Lung (tissue), 12 donors: ENCODE data around the gene MRPL19. TPM values are rescaled to one million over a fixed set of nuclear protein-coding genes. Genes with fewer than 3 reads are reported as not detected.

ENCODE experiments used
- ATAC-seq: fragments of 200-7000 bp; cut with Tn5 transposase; one replicate; pipeline ENCODE4 v1.9.1; 2020; ENCODE audit warnings: moderate number of reproducible peaks; ENCODE audit not compliant: insufficient read depth, low FRiP score
- DNase-seq, 3 donors: peaks; one replicate each; pipeline ENCODE4 v3.0.0-alpha.2; 2013 to 2017
- H3K27ac ChIP-seq, 2 donors: one replicate each; pipeline ENCODE4 v1.5.1; 2013; ENCODE audit warnings: mild to moderate bottlenecking in 2 of 2, moderate library complexity in 2 of 2, control low read depth in 1 of 2, inconsistent platforms in 1 of 2, low read depth in 1 of 2, low read length in 1 of 2
- H3K27me3 ChIP-seq, 3 donors: one replicate each; pipeline ENCODE4 v1.5.1; 2013; ENCODE audit warnings: low read length in 2 of 3; ENCODE audit not compliant: control insufficient read depth in 3 of 3, insufficient read depth in 3 of 3
- H3K36me3 ChIP-seq, 4 donors: one replicate each; pipeline ENCODE4 v1.5.1; 2013; ENCODE audit warnings: low read length in 4 of 4, mild to moderate bottlenecking in 1 of 4, moderate library complexity in 1 of 4; ENCODE audit not compliant: control insufficient read depth in 4 of 4, insufficient read depth in 4 of 4
- H3K4me1 ChIP-seq, 5 donors: one replicate each; pipeline ENCODE4 v1.5.1; 2013; ENCODE audit warnings: low read length in 5 of 5, mild to moderate bottlenecking in 2 of 5, moderate library complexity in 1 of 5; ENCODE audit not compliant: control insufficient read depth in 5 of 5, insufficient read depth in 5 of 5
- H3K4me3 ChIP-seq: one replicate; pipeline ENCODE4 v1.5.1; 2013; ENCODE audit warnings: mild to moderate bottlenecking, control low read depth, moderate library complexity
- H3K9ac ChIP-seq, 2 donors: one replicate each; pipeline ENCODE4 v1.5.1; 2013; ENCODE audit warnings: low read length in 2 of 2, control low read depth in 1 of 2; ENCODE audit not compliant: insufficient read depth in 1 of 2
- H3K9me3 ChIP-seq, 4 donors: one replicate each; pipeline ENCODE4 v1.5.1; 2013; ENCODE audit warnings: low read length in 3 of 4, mild to moderate bottlenecking in 1 of 4, moderate library complexity in 1 of 4; ENCODE audit not compliant: control insufficient read depth in 4 of 4, insufficient read depth in 3 of 4
- WGBS, 2 donors: extraction: QIAGEN DNeasy Blood & Tissue Kit; methylation state at CpG; one replicate each; pipeline ENCODE4 v1.1.7; 2013; 5-methylcytosine and 5-hydroxymethylcytosine counted together
- polyA plus RNA-seq, 2 donors: library from polyadenylated mRNA; stranded (reverse); fragments of 200-250 nt; gene quantifications; one replicate each; pipeline ENCODE4 v1.2.1, GENCODE V29; 2013
- total RNA-seq, 2 donors: library from RNA; depleted of rRNA in 1 of 2; stranded (reverse); fragments of >200 nt in 1 of 2; gene quantifications; one replicate each; pipeline ENCODE4 v1.2.1, GENCODE V29; 2014 to 2021
- TF ChIP-seq, protein P1 (sequence below): IDR thresholded peaks from 2 replicates; pipeline ENCODE4 v1.5.1; 2012; ENCODE audit warnings: mild to moderate bottlenecking; ENCODE audit errors: control extremely low read depth, extremely low read depth
- donor health status: control.
- donor health status: control.
- donor health status: Bipolar disorder and iron deficiency.
- donor health status: healthy.
- donor health status: DM: yes; HTN: yes; CAD: no.

MRPL19 gene
- total and polyA plus RNA-seq, 4 donors: 14.9 to 65.0 (median 33.3) TPM

DNA sequence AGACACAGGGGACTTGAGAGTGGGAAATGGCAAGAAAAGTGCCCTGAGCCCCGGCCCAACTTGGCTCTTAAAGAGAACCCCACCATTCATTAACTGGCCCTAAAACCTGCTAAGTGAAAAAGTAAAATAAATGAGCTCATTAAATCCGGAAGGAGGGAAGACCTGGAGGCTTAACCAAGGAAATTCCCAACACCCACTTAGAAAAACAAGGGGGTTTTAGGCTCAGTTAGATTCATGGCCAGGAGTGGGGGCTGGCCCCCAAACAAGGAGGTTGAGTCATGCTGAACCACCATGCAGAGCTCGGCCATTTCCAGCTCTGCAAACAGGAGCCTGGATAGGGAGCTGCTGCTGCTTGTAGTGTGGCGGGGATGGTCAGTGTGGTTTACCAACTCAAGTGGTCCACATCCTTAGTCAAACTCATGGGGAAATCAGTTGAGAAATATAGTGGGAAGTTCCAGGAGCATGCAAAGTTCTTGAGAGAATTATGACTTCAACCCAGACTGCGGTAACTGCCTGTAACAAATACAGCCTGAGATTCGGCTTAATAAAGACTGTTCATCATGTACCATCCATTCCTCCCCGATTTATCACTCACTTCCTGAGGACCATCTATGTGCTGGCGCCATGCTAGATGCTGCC, 39.7 kb upstream of the MRPL19 start:
- TF ChIP-seq, protein P1, sequence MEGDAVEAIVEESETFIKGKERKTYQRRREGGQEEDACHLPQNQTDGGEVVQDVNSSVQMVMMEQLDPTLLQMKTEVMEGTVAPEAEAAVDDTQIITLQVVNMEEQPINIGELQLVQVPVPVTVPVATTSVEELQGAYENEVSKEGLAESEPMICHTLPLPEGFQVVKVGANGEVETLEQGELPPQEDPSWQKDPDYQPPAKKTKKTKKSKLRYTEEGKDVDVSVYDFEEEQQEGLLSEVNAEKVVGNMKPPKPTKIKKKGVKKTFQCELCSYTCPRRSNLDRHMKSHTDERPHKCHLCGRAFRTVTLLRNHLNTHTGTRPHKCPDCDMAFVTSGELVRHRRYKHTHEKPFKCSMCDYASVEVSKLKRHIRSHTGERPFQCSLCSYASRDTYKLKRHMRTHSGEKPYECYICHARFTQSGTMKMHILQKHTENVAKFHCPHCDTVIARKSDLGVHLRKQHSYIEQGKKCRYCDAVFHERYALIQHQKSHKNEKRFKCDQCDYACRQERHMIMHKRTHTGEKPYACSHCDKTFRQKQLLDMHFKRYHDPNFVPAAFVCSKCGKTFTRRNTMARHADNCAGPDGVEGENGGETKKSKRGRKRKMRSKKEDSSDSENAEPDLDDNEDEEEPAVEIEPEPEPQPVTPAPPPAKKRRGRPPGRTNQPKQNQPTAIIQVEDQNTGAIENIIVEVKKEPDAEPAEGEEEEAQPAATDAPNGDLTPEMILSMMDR: no peak
- Histone ChIP-seq H3K4me1 (peaks cover 0 to 16% (median 0%) of the 10 kb centered on the region in 5 donors), H3K9me3 (no peaks in the 10 kb centered on the region), H3K4me3 (no peak overlapping the region), H3K27ac (peak overlapping the region in 1 of 2 donors; percentile 70), H3K36me3 (no peaks in the 10 kb centered on the region), H3K27me3 (no peaks in the 10 kb centered on the region), H3K9ac (no peak overlapping the region)
- no peak for DNase-seq
- WGBS, 2 donors: 58 to 69% methylated on average over 8 of the region's 8 CpGs
- peak; percentile 1 for ATAC-seq

DNA sequence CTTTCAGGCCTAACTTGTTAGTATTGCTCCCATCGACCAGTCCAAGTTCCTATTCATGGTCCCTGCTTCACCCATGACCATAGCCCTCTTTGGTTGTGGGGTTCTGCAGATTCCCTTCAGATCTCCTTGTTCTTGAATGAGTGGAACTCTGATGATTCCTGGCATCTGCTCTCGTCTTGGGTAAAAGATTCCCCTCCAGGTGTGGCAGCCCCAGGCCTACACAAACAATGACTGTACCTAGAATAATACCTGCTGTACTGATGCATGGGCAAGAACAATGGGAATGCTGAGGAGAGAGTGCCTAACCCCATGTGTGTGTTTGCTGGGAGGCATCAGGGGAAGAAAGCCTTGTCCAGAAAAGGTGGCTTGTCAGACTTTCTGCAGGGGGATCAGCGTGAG, 39.2 kb upstream of the MRPL19 start:
- H3K27ac ChIP-seq: peak overlapping the region in 1 of 2 donors; percentile 32
- 83 to 91% methylated on average over 3 of the region's 3 CpGs for WGBS, 2 donors

DNA sequence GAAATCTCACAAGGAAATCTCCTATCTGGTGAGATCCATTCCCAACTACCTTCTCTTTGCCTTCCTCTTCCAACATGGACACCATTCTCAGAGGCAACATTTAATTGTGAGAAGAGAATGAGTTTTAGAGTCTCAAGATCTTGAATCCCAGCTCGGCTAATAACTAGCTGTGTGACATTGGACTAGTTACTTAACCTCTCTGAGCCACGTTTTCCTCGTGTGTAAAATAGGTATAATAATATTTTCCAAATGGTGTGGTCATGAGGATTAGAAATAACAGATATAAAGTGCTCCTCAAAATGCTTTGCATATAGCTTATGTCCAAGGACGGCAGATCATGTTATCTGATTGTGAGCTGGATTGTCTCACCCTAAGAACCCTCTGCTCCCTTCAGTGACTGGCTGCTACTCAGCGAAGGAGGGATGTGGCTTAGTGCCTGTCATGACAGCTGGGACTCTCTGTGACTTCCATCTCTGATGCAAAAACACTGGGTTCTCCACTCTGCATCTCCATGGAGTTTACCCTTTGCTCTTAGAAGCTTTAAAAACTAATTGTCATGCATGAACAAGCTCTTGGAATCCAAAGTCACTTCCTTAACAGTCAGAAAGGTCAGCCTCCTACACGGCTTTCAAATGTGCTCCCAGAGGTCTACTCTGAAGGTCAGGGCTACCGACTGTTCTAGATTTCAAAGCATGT, 38.4 kb upstream of the MRPL19 start:
- no peaks in the 10 kb centered on the region for H3K27me3 ChIP-seq
- H3K4me3 ChIP-seq: no peak overlapping the region
- no peaks in the 10 kb centered on the region for H3K36me3 ChIP-seq
- TF ChIP-seq, protein P1: no peak
- peaks cover 0 to 16% (median 0%) of the 10 kb centered on the region in 5 donors for H3K4me1 ChIP-seq
- H3K9me3 ChIP-seq: no peaks in the 10 kb centered on the region
- ATAC-seq: no peak
- H3K9ac ChIP-seq: no peak overlapping the region
- WGBS, 2 donors: 61 to 65% methylated on average over 7 of the region's 7 CpGs
- DNase-seq: no peak
- H3K27ac ChIP-seq: no peak overlapping the region

More for the DNA sequence above, 39.2 kb upstream of the MRPL19 start:
- H3K4me1 ChIP-seq: peaks cover 0 to 16% (median 0%) of the 10 kb centered on the region in 5 donors
- H3K4me3 ChIP-seq: no peak overlapping the region
- no peaks in the 10 kb centered on the region for H3K27me3 ChIP-seq
- ATAC-seq (no peak), DNase-seq (no peak)
- TF ChIP-seq, protein P1: no peak
- no peak overlapping the region for H3K9ac ChIP-seq
- no peaks in the 10 kb centered on the region for H3K36me3 ChIP-seq
- H3K9me3 ChIP-seq: no peaks in the 10 kb centered on the region
